HG03280 (cell line): ENCODE data around the gene MTMR4.
"Not testable (repeated sequence)": the region's sequence is repeated elsewhere in the genome, so short reads cannot be mapped to it uniquely, and the experiment has no call there.

Experiments used
- ATAC-seq: cut with Tn5 transposase; IDR thresholded peaks from one replicate; pipeline ENCODE4 v1.9.1; 2021; ENCODE audit warnings: mild to moderate bottlenecking, moderate library complexity; ENCODE audit not compliant: unreplicated experiment

MTMR4 gene

GRCh38 chr17:58513965-58514769 lies at the start of gene MTMR4:
MTMR4 (minus strand) TSS chr17:58514638; CDS start chr17:58514407, 231 bp downstream.
- no peak for ATAC-seq

GRCh38 chr17:58560511-58560910 lies 46.1 kb upstream of the MTMR4 start:
- ATAC-seq = no peak

GRCh38 chr17:58557981-58558380 lies 43.5 kb upstream of the MTMR4 start:
- no peak for ATAC-seq

- no peak for ATAC-seq
Measured at GRCh38 chr17:58556833-58557250, 42.4 kb upstream of the MTMR4 start.

- ATAC-seq = not testable (repeated sequence)
Measured at GRCh38 chr17:58555109-58555508, 40.7 kb upstream of the MTMR4 start.

- ATAC-seq = no peak
Measured at GRCh38 chr17:58541249-58541648, 26.8 kb upstream of the MTMR4 start.

GRCh38 chr17:58539698-58540097 lies 25.3 kb upstream of the MTMR4 start:
- no peak for ATAC-seq

GRCh38 chr17:58538811-58539409 lies 24.5 kb upstream of the MTMR4 start:
- ATAC-seq = no peak

- ATAC-seq = no peak
Measured at GRCh38 chr17:58537266-58537665, 22.8 kb upstream of the MTMR4 start.

GRCh38 chr17:58536542-58536941 lies 22.1 kb upstream of the MTMR4 start:
- ATAC-seq = no peak

GRCh38 chr17:58535431-58535830 lies 21.0 kb upstream of the MTMR4 start:
- no peak for ATAC-seq

GRCh38 chr17:58534901-58535421 lies 20.5 kb upstream of the MTMR4 start:
- no peak for ATAC-seq

- no peak for ATAC-seq
Measured at GRCh38 chr17:58534331-58534730, 19.9 kb upstream of the MTMR4 start.

- no peak for ATAC-seq
Measured at GRCh38 chr17:58533616-58534188, 19.3 kb upstream of the MTMR4 start.

- no peak for ATAC-seq
Measured at GRCh38 chr17:58532555-58532951, 18.1 kb upstream of the MTMR4 start.

GRCh38 chr17:58531661-58532554 lies 17.5 kb upstream of the MTMR4 start:
- peak; percentile 71 for ATAC-seq

- no peak for ATAC-seq
Measured at GRCh38 chr17:58531122-58531521, 16.7 kb upstream of the MTMR4 start.

- no peak for ATAC-seq
Measured at GRCh38 chr17:58530655-58531054, 16.2 kb upstream of the MTMR4 start.

- ATAC-seq = no peak
Measured at GRCh38 chr17:58529275-58529674, 14.8 kb upstream of the MTMR4 start.

- no peak for ATAC-seq
Measured at GRCh38 chr17:58528443-58528842, 14.0 kb upstream of the MTMR4 start.

- no peak for ATAC-seq
Measured at GRCh38 chr17:58527949-58528348, 13.5 kb upstream of the MTMR4 start.
